Stimulated activated CD8-positive, alpha-beta memory T cell treated with anti-CD3 and anti-CD28 coated beads, Interleukin-7, amount 100 ng/mL, for 1 hour (primary cell): Measurements from ENCODE around the gene AUP1.

ENCODE experiments used
- DNase-seq, 2 donors: peaks; one replicate each; pipeline ENCODE4 v3.0.0-alpha.2; 2020; ENCODE audit warnings: low read depth in 2 of 2

The AUP1 gene

GRCh38 chr2:74556831-74557370, 27.4 kb upstream of the AUP1 start:
- no peak for DNase-seq

GRCh38 chr2:74556159-74556558, 26.7 kb upstream of the AUP1 start:
- no peak for DNase-seq

GRCh38 chr2:74555610-74556103, 26.2 kb upstream of the AUP1 start:
- DNase-seq, result no peak

- DNase-seq, result no peak
Observed at GRCh38 chr2:74554820-74555531, 25.5 kb upstream of the AUP1 start.

GRCh38 chr2:74553892-74554819, 24.6 kb upstream of the AUP1 start, which contains the start of the genes DOK1 and LOXL3:
DOK1 (plus strand) TSS chr2:74554720; CDS start chr2:74554755, 35 bp downstream.
LOXL3 (minus strand) TSS chr2:74553942; CDS start chr2:74552634, 1,308 bp downstream.
- DNase-seq, result peak; percentile 59 to 67

GRCh38 chr2:74552914-74553811, 23.7 kb upstream of the AUP1 start:
- DNase-seq, result no peak

- DNase-seq, result no peak
Observed at GRCh38 chr2:74551942-74552913, 22.7 kb upstream of the AUP1 start.

GRCh38 chr2:74551530-74551929, 22.0 kb upstream of the AUP1 start:
- no peak for DNase-seq

- no peak for DNase-seq
Observed at GRCh38 chr2:74550231-74550630, 20.7 kb upstream of the AUP1 start.

- no peak for DNase-seq
Observed at GRCh38 chr2:74548900-74549826, 19.7 kb upstream of the AUP1 start.

GRCh38 chr2:74548285-74548899, 18.9 kb upstream of the AUP1 start:
- DNase-seq, result no peak

GRCh38 chr2:74546004-74546403, 16.5 kb upstream of the AUP1 start:
- no peak for DNase-seq

- DNase-seq, result no peak
Observed at GRCh38 chr2:74544634-74545033, 15.1 kb upstream of the AUP1 start.

GRCh38 chr2:74542978-74543377, 13.5 kb upstream of the AUP1 start:
- DNase-seq, result no peak

GRCh38 chr2:74540291-74540690, 10.8 kb upstream of the AUP1 start:
- no peak for DNase-seq

- no peak for DNase-seq
Observed at GRCh38 chr2:74538881-74539339, 9.4 kb upstream of the AUP1 start.

- no peak for DNase-seq
Observed at GRCh38 chr2:74537140-74537539, 7.6 kb upstream of the AUP1 start.

GRCh38 chr2:74536166-74536950, 6.9 kb upstream of the AUP1 start:
- DNase-seq, result no peak
